LNCAP (cell line): ENCODE measurements around the gene LYSMD2.

Experiments
- CTCF ChIP-seq: fragments of 450-650 bp; IDR thresholded peaks from 2 replicates; pipeline ENCODE4 v1.5.1; 2017; ENCODE audit warnings: mild to moderate bottlenecking

The LYSMD2 gene

DNA sequence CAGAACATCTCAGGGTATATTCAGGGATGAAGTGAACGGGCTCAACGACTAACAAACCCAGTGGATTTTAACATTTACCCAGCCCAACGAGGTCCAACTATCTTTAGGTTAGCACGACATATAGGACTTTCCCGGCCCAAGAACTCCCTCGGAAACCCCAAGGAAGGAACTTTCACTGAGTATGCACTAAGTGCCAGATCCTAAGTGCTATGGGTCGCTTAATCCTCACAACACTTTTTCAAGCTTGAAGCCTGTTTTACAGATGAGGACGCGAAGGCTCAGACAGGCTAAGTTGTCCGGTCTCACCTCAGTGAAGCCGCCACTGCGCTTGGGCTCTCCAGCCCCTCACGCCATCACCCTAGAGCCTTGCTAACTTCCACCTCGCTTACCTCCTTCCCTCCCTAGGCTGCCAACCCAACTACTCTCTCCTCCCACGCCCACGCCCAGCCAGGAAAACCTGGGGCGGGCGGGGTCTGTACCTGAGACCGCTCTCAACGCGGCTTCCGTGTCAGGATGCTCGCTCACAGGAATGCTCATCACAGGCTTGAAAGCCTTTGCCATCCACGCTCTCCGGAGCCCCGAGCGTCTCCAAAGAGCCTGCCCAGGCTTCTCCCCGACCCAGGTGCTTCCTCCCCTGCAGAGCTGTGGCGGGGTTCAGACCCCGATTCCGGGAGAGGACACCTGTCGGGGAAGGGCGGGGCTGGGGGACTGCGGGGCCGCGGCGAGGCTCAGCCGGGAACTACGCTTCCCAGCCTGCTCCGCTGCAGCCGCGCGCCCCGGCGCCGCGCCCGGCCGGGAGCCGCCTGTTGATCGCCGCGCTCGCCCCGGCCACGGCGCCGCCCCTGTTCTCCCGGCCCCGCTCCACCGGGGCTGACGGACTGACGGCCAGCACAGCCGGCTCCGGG is 13.6 kb upstream of the LYSMD2 start, which contains the start of gene TMOD2:
TSS of gene TMOD2 (plus strand) at position 806 of the 905 bp plus-strand sequence. CDS start 14,845 bp downstream, outside the sequence.
- TF ChIP-seq CTCF, result no peak

DNA sequence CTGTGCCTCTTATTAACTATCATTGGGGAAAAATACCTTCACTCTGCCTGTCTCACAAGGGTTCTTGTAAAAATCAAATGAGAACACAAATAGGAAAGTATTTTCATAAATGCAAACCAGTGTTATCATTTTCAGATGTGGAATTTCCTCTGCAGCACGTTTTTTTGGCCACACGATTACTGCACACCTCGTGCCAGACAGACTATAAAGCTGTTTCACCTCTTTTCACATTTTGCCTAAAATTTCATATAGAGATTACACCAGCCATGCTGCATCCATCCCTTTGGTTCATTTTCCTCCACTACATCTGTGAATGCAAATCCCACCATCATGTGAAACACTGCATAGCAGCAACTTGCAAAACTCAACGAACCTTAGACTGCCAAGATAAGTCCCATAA is 12.7 kb upstream of the LYSMD2 start:
- no peak for TF ChIP-seq CTCF

DNA sequence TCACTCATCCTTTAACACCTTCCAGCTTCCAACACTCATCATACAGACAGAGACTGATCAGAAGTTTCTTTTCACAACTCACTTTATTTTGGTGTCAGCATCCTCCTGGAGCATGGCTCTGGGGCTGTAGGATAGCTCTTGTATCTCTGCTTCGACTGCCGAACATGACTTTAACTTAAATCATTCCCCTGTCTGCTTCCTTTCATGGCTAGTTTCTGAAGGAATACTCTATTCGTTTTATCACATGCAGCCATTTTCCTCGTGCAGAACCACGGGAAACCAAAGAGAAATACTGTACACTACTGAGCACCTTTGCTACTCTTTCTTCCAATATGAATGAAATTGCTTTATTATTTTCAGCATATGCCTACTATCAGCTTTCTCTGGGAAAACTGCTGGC is 11.9 kb upstream of the LYSMD2 start:
- TF ChIP-seq CTCF, result no peak

DNA sequence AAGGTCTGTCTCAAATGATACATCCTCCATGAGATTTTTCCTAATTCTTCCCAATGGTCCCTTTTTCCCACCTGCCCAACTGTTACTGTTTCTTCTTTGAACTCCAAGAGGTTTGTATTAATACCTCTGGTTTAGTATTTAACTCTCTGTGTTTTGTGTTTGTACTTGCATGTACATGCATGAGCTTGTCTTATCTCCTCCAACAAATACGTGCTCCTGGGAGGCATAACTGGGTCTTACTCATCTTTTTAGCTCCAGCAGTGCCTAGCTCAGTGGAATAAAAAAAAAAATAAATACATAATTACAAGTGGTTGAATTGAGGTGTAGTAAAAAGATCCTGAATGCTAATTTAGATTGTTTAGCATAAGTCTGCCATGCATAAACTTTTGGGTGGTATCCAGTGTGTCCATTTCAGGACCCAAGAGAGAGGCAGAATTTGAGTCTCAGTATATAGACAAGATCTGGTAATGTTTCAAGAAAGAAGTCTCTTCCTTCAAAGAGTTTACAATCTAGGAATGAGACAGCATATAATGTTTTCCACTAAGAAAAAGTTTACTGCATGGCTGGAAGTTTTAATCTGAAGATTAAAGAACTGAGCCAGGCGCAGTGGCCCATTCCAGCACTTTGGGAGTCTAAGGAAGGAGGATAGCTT is 1.7 kb upstream of the LYSMD2 start:
- no peak for TF ChIP-seq CTCF

GRCh38 chr15:51738553-51738952 is 1.1 kb upstream of the LYSMD2 start:
- no peak for TF ChIP-seq CTCF

GRCh38 chr15:51736751-51737521 is 519 bp downstream of the LYSMD2 start:
- no peak for TF ChIP-seq CTCF

GRCh38 chr15:51736069-51736468 is 1.4 kb downstream of the LYSMD2 start:
- TF ChIP-seq CTCF, result no peak
